ENCODE results near the gene GMNC.

The GMNC gene

DNA sequence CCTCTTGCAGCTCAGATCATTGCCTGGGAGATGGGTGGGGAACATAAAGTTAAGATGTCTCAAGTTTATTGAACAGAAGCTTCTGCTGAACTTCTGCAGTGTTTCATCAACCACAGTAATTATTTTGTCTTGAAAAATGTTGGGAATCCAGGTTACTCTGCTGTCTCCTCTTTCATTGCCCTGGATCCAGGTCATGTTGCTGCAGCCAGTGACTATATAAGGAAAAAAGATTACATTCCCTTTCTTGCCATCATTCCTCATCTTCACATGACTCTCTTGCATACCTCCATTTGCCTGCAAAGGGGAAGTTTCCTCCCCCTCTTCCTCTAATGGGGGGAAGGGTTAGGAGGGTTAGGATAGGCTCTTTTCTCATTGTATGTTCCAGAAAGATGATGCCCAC is 15.1 kb downstream of the GMNC start:
- Histone ChIP-seq H3K9ac (ENCODE audit: low read depth, low read length) (no peak overlapping the region), H3K27me3 (ENCODE audit: insufficient read depth, low read length) (no peaks in the 10 kb centered on the region), H3K9me3 (ENCODE audit: insufficient read depth, low read depth, low read length) (no peaks in the 10 kb centered on the region), H3K27ac (ENCODE audit: low read length) (no peak overlapping the region), H3K4me3 (ENCODE audit: low read length) (no peak overlapping the region), H3K4me1 (ENCODE audit: insufficient read depth, low read length) (no peaks in the 10 kb centered on the region), H3K36me3 (ENCODE audit: insufficient read depth, low read depth, low read length) (no peaks in the 10 kb centered on the region)

DNA sequence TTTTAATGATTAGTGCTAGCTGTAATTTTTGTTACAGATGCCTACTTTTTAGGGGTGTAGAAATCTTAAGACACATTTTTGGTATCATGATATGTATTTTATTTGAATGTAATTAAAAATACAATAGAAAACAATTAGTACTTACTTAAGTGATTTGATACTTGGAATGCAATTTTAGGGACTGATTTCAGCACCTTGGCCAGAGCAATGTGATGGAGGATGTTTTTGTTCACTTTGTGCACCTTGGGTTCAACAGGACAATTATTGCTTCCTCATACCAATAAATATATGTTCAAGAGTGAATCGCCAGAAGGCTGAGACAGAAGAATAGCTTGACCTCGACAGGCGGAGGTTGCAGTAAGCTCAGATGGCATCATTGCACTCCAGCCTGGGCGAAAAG is 22.3 kb downstream of the GMNC start:
- no peak overlapping the region for H3K27ac ChIP-seq (ENCODE audit: low read length)
- H3K27me3 ChIP-seq (ENCODE audit: insufficient read depth, low read length), result no peaks in the 10 kb centered on the region
- no peaks in the 10 kb centered on the region for H3K9me3 ChIP-seq (ENCODE audit: insufficient read depth, low read depth, low read length)
- no peaks in the 10 kb centered on the region for H3K4me1 ChIP-seq (ENCODE audit: insufficient read depth, low read length)
- no peak overlapping the region for H3K9ac ChIP-seq (ENCODE audit: low read depth, low read length)
- no peak overlapping the region for H3K4me3 ChIP-seq (ENCODE audit: low read length)
- no peaks in the 10 kb centered on the region for H3K36me3 ChIP-seq (ENCODE audit: insufficient read depth, low read depth, low read length)

DNA sequence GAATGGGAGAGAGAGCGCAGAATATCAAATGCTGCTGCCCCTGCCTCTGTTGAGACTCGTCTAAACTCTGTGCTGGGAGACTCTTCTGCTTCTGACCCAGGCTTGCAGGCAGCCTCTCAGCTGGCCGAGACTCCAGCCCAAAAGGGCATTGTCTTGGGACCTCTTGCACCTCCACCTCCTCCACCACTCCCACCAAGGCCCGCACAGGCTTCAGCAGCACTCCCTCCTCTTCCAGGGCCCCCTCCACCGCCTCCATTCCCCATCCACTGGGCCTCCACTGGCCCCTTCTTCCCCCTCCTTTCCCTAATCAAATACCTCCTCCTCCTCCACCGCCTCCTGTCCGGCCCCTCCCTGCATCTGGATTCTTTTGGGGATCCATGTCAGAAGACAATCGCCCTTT is 31.3 kb downstream of the GMNC start:
- H3K9me3 ChIP-seq (ENCODE audit: insufficient read depth, low read depth, low read length), result no peaks in the 10 kb centered on the region
- H3K4me1 ChIP-seq (ENCODE audit: insufficient read depth, low read length), result no peaks in the 10 kb centered on the region
- no peaks in the 10 kb centered on the region for H3K27me3 ChIP-seq (ENCODE audit: insufficient read depth, low read length)
- no peak overlapping the region for H3K4me3 ChIP-seq (ENCODE audit: low read length)
- no peaks in the 10 kb centered on the region for H3K36me3 ChIP-seq (ENCODE audit: insufficient read depth, low read depth, low read length)
- no peak overlapping the region for H3K27ac ChIP-seq (ENCODE audit: low read length)
- H3K9ac ChIP-seq (ENCODE audit: low read depth, low read length), result no peak overlapping the region

DNA sequence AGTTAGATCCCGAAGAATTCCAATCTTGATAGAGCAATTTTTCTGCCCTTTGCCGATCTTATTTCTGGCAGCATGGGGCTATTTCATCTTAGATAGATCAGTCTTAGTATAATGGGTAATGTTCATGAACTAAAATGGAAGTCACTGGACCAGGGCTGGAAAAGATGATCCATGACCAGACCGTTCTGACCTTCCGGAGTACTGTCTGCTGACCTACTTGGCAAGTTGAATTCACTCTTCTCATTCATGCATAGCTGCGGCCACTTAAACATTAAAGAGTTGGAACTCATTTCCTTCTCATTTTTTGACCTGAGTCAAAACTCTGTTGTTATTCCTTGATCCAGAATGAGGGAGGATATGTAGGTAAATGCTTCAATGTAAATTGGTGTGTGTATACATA is 32.5 kb downstream of the GMNC start:
- Histone ChIP-seq H3K9ac (ENCODE audit: low read depth, low read length) (no peak overlapping the region), H3K4me1 (ENCODE audit: insufficient read depth, low read length) (no peaks in the 10 kb centered on the region), H3K36me3 (ENCODE audit: insufficient read depth, low read depth, low read length) (no peaks in the 10 kb centered on the region), H3K4me3 (ENCODE audit: low read length) (no peak overlapping the region), H3K9me3 (ENCODE audit: insufficient read depth, low read depth, low read length) (no peaks in the 10 kb centered on the region), H3K27ac (ENCODE audit: low read length) (no peak overlapping the region), H3K27me3 (ENCODE audit: insufficient read depth, low read length) (no peaks in the 10 kb centered on the region)

DNA sequence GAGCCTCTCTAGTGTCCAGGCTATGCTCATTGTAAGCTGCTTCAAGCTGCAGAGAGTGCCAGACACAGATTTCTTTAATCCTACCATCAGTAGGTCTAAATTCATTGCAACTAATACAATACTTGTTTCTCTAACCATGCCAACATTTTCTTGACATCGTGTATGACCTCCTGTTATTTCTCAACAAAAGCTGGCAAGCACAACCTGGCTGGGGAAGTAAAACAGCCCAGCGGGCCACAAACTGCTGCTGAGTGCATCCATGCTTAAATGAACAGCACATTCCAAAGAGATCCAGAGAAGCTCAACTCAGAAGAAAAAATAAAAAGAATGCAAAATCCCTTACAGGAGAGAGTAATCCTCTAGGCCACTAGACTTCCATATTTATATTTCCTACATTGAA is 36.5 kb downstream of the GMNC start:
- Histone ChIP-seq H3K36me3 (ENCODE audit: insufficient read depth, low read depth, low read length) (no peaks in the 10 kb centered on the region), H3K9me3 (ENCODE audit: insufficient read depth, low read depth, low read length) (no peaks in the 10 kb centered on the region), H3K4me3 (ENCODE audit: low read length) (no peak overlapping the region), H3K27ac (ENCODE audit: low read length) (no peak overlapping the region), H3K9ac (ENCODE audit: low read depth, low read length) (no peak overlapping the region), H3K27me3 (ENCODE audit: insufficient read depth, low read length) (no peaks in the 10 kb centered on the region), H3K4me1 (ENCODE audit: insufficient read depth, low read length) (no peaks in the 10 kb centered on the region)

DNA sequence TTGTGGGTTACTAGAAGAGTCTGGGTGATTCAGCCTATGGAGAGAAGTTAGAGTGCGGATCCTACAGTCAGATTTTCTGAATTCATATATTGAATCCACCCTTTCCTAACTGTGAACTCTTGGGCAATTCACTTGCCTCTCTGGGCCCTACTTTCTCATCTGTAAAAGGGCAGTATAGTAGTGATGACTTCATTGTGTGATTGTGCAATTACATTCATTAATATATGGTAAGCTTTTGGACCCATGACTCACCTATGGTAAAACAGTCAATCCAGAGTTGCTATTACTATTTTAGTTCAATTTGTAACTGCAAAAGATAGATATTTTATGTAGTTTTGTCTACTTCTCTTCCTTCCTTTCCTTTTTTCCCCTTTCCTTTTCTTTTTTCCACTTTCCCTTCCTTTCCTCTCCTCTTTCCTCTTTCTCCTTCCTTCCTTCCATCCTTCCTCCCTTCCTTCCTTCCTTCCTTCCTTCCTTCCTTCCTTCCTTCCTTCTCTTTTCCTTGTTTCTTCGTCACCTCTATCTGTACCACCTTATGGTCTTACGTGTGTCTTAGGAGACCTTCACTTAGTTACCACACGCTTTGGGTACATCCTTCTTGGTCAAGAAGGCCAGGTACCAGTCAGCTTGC is 37.0 kb downstream of the GMNC start:
- H3K4me1 ChIP-seq (ENCODE audit: insufficient read depth, low read length), result no peaks in the 10 kb centered on the region
- no peaks in the 10 kb centered on the region for H3K9me3 ChIP-seq (ENCODE audit: insufficient read depth, low read depth, low read length)
- H3K36me3 ChIP-seq (ENCODE audit: insufficient read depth, low read depth, low read length), result no peaks in the 10 kb centered on the region
- H3K27me3 ChIP-seq (ENCODE audit: insufficient read depth, low read length), result no peaks in the 10 kb centered on the region
- no peak overlapping the region for H3K4me3 ChIP-seq (ENCODE audit: low read length)
- no peak overlapping the region for H3K9ac ChIP-seq (ENCODE audit: low read depth, low read length)
- no peak overlapping the region for H3K27ac ChIP-seq (ENCODE audit: low read length)

DNA sequence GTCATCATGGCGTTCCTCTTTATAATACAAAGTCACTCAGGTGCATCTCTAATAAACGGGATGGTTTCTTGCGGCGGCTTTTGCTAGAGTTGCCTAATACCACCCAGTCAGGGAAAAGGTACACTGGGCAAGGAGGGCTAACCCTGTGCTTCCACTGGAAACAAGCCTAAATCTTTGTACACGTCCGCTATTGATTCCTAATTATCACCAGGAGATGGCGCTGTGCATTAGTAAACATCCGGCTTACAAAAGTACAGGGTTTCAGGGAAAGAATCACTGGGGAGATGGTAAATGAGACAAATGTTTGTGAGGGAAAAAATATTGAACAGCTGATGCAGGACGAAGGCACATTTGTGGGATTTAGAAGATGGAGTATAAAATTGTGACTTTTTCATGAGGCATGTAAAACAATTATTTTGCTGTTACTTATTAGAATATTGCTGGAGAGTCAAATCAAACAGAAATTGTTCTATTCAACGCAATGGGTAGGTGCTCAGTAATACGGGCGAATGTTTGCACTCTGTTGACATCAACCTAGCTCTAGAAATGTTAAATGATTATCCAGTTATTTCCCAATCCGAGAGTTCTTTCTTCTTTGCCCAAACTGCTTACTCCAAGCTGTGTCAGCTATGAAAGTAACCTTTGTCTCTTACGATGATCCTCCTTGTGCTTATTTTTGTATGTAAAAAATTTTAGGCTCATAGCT is 50.6 kb downstream of the GMNC start:
- Histone ChIP-seq H3K4me1 (ENCODE audit: insufficient read depth, low read length) (no peaks in the 10 kb centered on the region), H3K27ac (ENCODE audit: low read length) (no peak overlapping the region), H3K36me3 (ENCODE audit: insufficient read depth, low read depth, low read length) (no peaks in the 10 kb centered on the region), H3K27me3 (ENCODE audit: insufficient read depth, low read length) (no peaks in the 10 kb centered on the region), H3K9me3 (ENCODE audit: insufficient read depth, low read depth, low read length) (no peaks in the 10 kb centered on the region), H3K9ac (ENCODE audit: low read depth, low read length) (no peak overlapping the region), H3K4me3 (ENCODE audit: low read length) (no peak overlapping the region)

DNA sequence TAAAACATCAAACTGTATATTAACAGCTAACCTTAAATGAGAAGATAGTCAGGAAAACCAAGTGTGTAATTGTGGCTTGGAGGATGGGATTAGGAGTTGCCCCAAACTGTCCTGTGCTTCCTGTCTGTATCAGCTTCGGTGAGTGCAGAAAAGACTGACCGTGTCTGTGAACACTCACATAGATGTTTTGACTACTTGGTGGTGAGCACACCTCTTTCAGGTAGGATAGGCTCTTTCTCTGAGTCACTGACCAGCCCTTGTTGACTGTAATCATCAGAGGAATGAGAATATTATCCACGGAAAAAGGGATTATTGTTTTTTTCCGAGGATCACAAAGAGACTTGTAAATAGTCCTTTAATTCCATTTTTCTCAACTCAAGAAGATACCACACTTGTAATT is 51.5 kb downstream of the GMNC start:
- no peaks in the 10 kb centered on the region for H3K36me3 ChIP-seq (ENCODE audit: insufficient read depth, low read depth, low read length)
- H3K9me3 ChIP-seq (ENCODE audit: insufficient read depth, low read depth, low read length), result no peaks in the 10 kb centered on the region
- no peaks in the 10 kb centered on the region for H3K4me1 ChIP-seq (ENCODE audit: insufficient read depth, low read length)
- no peak overlapping the region for H3K27ac ChIP-seq (ENCODE audit: low read length)
- no peak overlapping the region for H3K9ac ChIP-seq (ENCODE audit: low read depth, low read length)
- H3K27me3 ChIP-seq (ENCODE audit: insufficient read depth, low read length), result no peaks in the 10 kb centered on the region
- H3K4me3 ChIP-seq (ENCODE audit: low read length), result no peak overlapping the region

DNA sequence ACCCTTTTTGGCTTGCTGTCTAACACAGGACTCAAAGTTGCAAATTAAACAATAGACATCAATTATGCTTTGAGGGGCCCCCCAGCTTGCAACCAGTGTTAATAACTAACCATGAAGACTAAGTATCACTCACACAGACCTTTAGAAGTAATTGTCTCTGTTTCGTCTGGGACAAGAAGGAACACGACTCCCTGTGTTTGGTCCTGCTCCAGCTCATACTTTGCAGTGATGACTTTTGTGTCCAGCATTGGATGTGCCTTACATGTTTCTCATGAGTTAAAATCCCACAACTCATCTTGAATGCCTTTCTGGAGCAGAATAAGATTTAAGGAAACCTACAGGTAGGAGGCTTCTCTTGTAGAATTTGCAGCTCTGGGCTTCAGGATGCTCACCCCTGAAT is 53.1 kb downstream of the GMNC start:
- Histone ChIP-seq H3K4me3 (ENCODE audit: low read length) (no peak overlapping the region), H3K4me1 (ENCODE audit: insufficient read depth, low read length) (no peaks in the 10 kb centered on the region), H3K27me3 (ENCODE audit: insufficient read depth, low read length) (no peaks in the 10 kb centered on the region), H3K36me3 (ENCODE audit: insufficient read depth, low read depth, low read length) (no peaks in the 10 kb centered on the region), H3K27ac (ENCODE audit: low read length) (no peak overlapping the region), H3K9ac (ENCODE audit: low read depth, low read length) (no peak overlapping the region), H3K9me3 (ENCODE audit: insufficient read depth, low read depth, low read length) (no peaks in the 10 kb centered on the region)

DNA sequence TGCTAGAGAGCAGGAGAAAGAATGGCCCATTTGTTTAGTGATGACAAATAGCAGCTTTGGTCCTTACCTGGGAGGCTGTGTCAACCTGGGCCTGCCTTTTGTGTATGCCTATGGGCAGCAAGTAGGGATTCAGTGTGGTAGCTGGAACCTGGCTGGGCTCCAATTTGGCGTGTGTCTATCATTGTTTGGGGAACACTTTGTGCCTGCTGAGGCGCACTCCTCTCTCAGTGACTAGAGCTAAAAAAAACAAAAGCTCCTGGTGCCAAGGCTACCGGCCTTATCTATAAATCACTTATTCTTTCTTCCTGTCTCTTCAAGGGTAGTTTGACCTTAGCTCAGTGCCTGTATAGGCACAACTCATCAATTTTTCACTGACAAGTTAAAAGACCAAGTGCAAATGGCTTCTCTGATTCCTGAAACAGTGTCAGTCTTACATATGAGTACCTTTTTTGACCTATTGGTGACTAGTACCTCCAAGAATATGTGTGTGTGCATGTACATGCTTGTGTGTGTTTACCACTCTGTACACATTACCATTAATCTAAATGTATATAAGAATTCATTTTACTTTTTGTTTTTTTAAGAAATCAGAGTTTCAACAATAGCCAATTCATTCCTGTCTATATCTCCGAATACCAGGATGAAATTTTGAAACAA is 54.6 kb downstream of the GMNC start:
- no peak overlapping the region for H3K9ac ChIP-seq (ENCODE audit: low read depth, low read length)

More for the DNA sequence above, 54.6 kb downstream of the GMNC start:
- no peak overlapping the region for H3K4me3 ChIP-seq (ENCODE audit: low read length)
- H3K9me3 ChIP-seq (ENCODE audit: insufficient read depth, low read depth, low read length), result no peaks in the 10 kb centered on the region
- H3K36me3 ChIP-seq (ENCODE audit: insufficient read depth, low read depth, low read length), result no peaks in the 10 kb centered on the region
- H3K27me3 ChIP-seq (ENCODE audit: insufficient read depth, low read length), result no peaks in the 10 kb centered on the region
- H3K4me1 ChIP-seq (ENCODE audit: insufficient read depth, low read length), result no peaks in the 10 kb centered on the region
- H3K27ac ChIP-seq (ENCODE audit: low read length), result no peak overlapping the region

All from iPS-20b (cell line).